B cell (primary cell): ENCODE data around the gene TET2. TPM values are rescaled to one million over a fixed set of nuclear protein-coding genes. Genes with fewer than 3 reads are reported as not detected.

Experiments
- ATAC-seq: fragments of 200-7000 bp; cut with Tn5 transposase; one replicate; pipeline ENCODE4 v1.10.0; 2021; ENCODE audit warnings: low read depth, mild to moderate bottlenecking, moderate number of reproducible peaks, moderate library complexity
- CTCF ChIA-PET: fragments of 350-600 bp; sonication (Branson Sonifier 250); formaldehyde crosslinking; loops from one replicate; lab custom pipeline; 2021; ENCODE audit warnings: antibody characterized with exemption, inconsistent platforms; lab: Charles Lee
- POLR2A ChIA-PET: fragments of 350-600 bp; sonication (Branson Sonifier 250); formaldehyde crosslinking; loops from one replicate; lab custom pipeline; 2021; ENCODE audit warnings: antibody characterized with exemption; lab: Charles Lee
- DNase-seq: peaks from one replicate; pipeline ENCODE4 v3.0.0; 2013
- H2AFZ ChIP-seq: 2 replicates; pipeline ENCODE4 v1.6.1; 2012; ENCODE audit warnings: mild to moderate bottlenecking, low read depth, low read length; ENCODE audit not compliant: insufficient read depth, poor library complexity, severe bottlenecking
- H3K27ac ChIP-seq, 2 donors: 1 replicate in 1 of 2; 2 replicates in 1 of 2; pipeline ENCODE4 v1.5.1; 2012 to 2013; ENCODE audit warnings: low read length in 2 of 2, mild to moderate bottlenecking in 2 of 2, moderate library complexity in 1 of 2
- H3K27me3 ChIP-seq, 4 experiments: fragments of 200-600 bp in 1 of 4; sonication (generic) in 1 of 4; replicated peaks in 1 of 4; 1 replicate in 2 of 4; 2 replicates in 2 of 4; pipeline versions ENCODE4 v1.6.1 to v1.7.0; 2013 to 2016; ENCODE audit warnings: low read length in 3 of 4, mild to moderate bottlenecking in 2 of 4, mixed read lengths in 1 of 4, moderate library complexity in 1 of 4; ENCODE audit not compliant: insufficient read depth in 4 of 4, control insufficient read depth in 3 of 4; ENCODE audit errors: control extremely low read depth in 1 of 4
- H3K36me3 ChIP-seq, 2 experiments: replicated peaks in 1 of 2; 1 replicate in 1 of 2; 2 replicates in 1 of 2; pipeline versions ENCODE4 v1.6.1 to v1.7.1; 2013; ENCODE audit warnings: low read length in 1 of 2; ENCODE audit not compliant: insufficient read depth in 2 of 2, control insufficient read depth in 1 of 2; ENCODE audit errors: control extremely low read depth in 1 of 2, extremely low read depth in 1 of 2
- H3K4me1 ChIP-seq, 2 donors: fragments of 200-600 bp in 1 of 2; sonication (generic) in 1 of 2; 1 replicate in 1 of 2; 2 replicates in 1 of 2; pipeline versions ENCODE4 v1.5.1 to v1.6.1; 2013 to 2017; ENCODE audit warnings: low read length in 2 of 2; ENCODE audit not compliant: control insufficient read depth in 2 of 2, insufficient read depth in 2 of 2
- H3K4me2 ChIP-seq: replicated peaks from 2 replicates; pipeline ENCODE3; 2012; ENCODE audit warnings: mild to moderate bottlenecking, low read depth, low read length; ENCODE audit not compliant: poor library complexity, severe bottlenecking
- H3K4me3 ChIP-seq, 5 experiments: fragments of 200-600 bp in 1 of 5; sonication (generic) in 1 of 5; 1 replicate in 3 of 5; 2 replicates in 2 of 5; pipeline versions ENCODE4 v1.5.1 to v1.7.0; 2011 to 2016; ENCODE audit warnings: low read length in 4 of 5, mild to moderate bottlenecking in 4 of 5, low read depth in 2 of 5, control low read depth in 1 of 5, moderate library complexity in 1 of 5; ENCODE audit not compliant: insufficient read depth in 1 of 5; ENCODE audit errors: control extremely low read depth in 1 of 5, extremely low read depth in 1 of 5
- H3K79me2 ChIP-seq: fragments of 200-600 bp; sonication (generic); one replicate; pipeline ENCODE4 v1.6.0; 2016; ENCODE audit warnings: low read length; ENCODE audit not compliant: control insufficient read depth, insufficient read depth
- H3K9ac ChIP-seq: fragments of 200-600 bp; sonication (generic); 2 replicates; pipeline ENCODE4 v1.6.1; 2017; ENCODE audit warnings: mild to moderate bottlenecking, low read length, moderate library complexity
- H3K9me3 ChIP-seq, 3 donors: one replicate each; pipeline versions ENCODE4 v1.6.1 to v1.7.1; 2013; ENCODE audit warnings: low read length in 2 of 3; ENCODE audit not compliant: control insufficient read depth in 2 of 3, insufficient read depth in 1 of 3; ENCODE audit errors: control extremely low read depth in 1 of 3
- H4K20me1 ChIP-seq: 2 replicates; pipeline ENCODE4 v1.6.0; 2012; ENCODE audit warnings: mild to moderate bottlenecking, low read length; ENCODE audit not compliant: insufficient read depth, control insufficient read depth, poor library complexity, severe bottlenecking
- H3K27ac Mint-ChIP-seq: one replicate; pipeline ENCODE4 v1.8.0; 2021; ENCODE audit warnings: mixed read lengths
- H3K27me3 Mint-ChIP-seq: one replicate; pipeline ENCODE4 v1.8.0; 2021; ENCODE audit warnings: mixed read lengths
- H3K4me1 Mint-ChIP-seq: one replicate; pipeline ENCODE4 v1.8.0; 2021; ENCODE audit warnings: mixed read lengths
- H3K4me3 Mint-ChIP-seq: one replicate; pipeline ENCODE4 v1.8.0; 2021; ENCODE audit warnings: mixed read lengths
- H3K9me3 Mint-ChIP-seq: one replicate; pipeline ENCODE4 v1.8.0; 2022; ENCODE audit warnings: mixed read lengths; ENCODE audit not compliant: insufficient read depth
- CTCF ChIP-seq: fragments of 200-600 bp; IDR thresholded peaks from one replicate; pipeline ENCODE4 v1.8.0; 2022; ENCODE audit warnings: antibody characterized with exemption, mild to moderate bottlenecking
- EZH2 ChIP-seq: IDR thresholded peaks from 2 replicates; pipeline ENCODE4 v1.6.1; 2012; ENCODE audit warnings: borderline replicate concordance, low read depth, mild to moderate bottlenecking, moderate library complexity, low read length; ENCODE audit not compliant: insufficient read depth, poor library complexity, severe bottlenecking
- WGBS: methylation state at CpG from one replicate; pipeline ENCODE4 v1.1.5; 2013; ENCODE audit warnings: missing lambda C conversion rate; ENCODE audit not compliant: insufficient coverage; 5-methylcytosine and 5-hydroxymethylcytosine counted together
- intact Hi-C: fragments of 100-400 bp; cut with micrococcal nuclease; formaldehyde crosslinking; loops from one replicate; pipeline ENCODE4 v1.10.0; 2022
- polyA plus RNA-seq: library from polyadenylated mRNA; depleted of rRNA; stranded (reverse); fragments of >200 nt; gene quantifications from 2 replicates; pipeline ENCODE4 v1.2.3, GENCODE V29; 2012
- total RNA-seq, 2 donors: library from RNA; stranded (reverse); fragments of 120-200 nt in 1 of 2; gene quantifications; 1 replicate in 1 of 2; 2 replicates in 1 of 2; pipeline versions ENCODE4 v1.2.3 to v1.2.4, GENCODE V29; 2013 to 2022

Gene TET2
- total and polyA plus RNA-seq, 2 donors (not counting 1 experiment from before 2014, with no cell fraction given) = 7.1 to 56.8 TPM

- H3K36me3 ChIP-seq = no peaks in the 10 kb centered on the region
- H3K9me3 Mint-ChIP-seq = peaks cover 15% of the 10 kb centered on the region
- no peaks in the 10 kb centered on the region for H3K79me2 ChIP-seq
- H2AFZ ChIP-seq = no peak overlapping the region
- no peak overlapping the region for H3K4me3 ChIP-seq
- TF ChIP-seq CTCF (no peak), EZH2 (no peak)
- peaks cover 0 to 6% (median 0%) of the 10 kb centered on the region in 3 donors for H3K9me3 ChIP-seq
- no peaks in the 10 kb centered on the region for H3K27me3 ChIP-seq
- no peak overlapping the region for H3K27ac ChIP-seq
- no peak for DNase-seq
- no peaks in the 10 kb centered on the region for H3K27me3 Mint-ChIP-seq
- intact Hi-C loops = no loop called here
- H3K27ac Mint-ChIP-seq = no peak overlapping the region
- POLR2A ChIA-PET = no interaction called here
- CTCF ChIA-PET = no interaction called here
- H3K4me1 ChIP-seq = peaks cover 3 to 11% of the 10 kb centered on the region in 2 donors
- ATAC-seq = no peak
- no peak overlapping the region for H3K9ac ChIP-seq
- H3K4me1 Mint-ChIP-seq = peaks cover 22% of the 10 kb centered on the region
- no peaks in the 10 kb centered on the region for H4K20me1 ChIP-seq
- no peak overlapping the region for H3K4me3 Mint-ChIP-seq
- no peak overlapping the region for H3K4me2 ChIP-seq
These were observed 157.4 kb downstream of the TET2 start for GRCh38 chr4:105304085-105304484.

DNA sequence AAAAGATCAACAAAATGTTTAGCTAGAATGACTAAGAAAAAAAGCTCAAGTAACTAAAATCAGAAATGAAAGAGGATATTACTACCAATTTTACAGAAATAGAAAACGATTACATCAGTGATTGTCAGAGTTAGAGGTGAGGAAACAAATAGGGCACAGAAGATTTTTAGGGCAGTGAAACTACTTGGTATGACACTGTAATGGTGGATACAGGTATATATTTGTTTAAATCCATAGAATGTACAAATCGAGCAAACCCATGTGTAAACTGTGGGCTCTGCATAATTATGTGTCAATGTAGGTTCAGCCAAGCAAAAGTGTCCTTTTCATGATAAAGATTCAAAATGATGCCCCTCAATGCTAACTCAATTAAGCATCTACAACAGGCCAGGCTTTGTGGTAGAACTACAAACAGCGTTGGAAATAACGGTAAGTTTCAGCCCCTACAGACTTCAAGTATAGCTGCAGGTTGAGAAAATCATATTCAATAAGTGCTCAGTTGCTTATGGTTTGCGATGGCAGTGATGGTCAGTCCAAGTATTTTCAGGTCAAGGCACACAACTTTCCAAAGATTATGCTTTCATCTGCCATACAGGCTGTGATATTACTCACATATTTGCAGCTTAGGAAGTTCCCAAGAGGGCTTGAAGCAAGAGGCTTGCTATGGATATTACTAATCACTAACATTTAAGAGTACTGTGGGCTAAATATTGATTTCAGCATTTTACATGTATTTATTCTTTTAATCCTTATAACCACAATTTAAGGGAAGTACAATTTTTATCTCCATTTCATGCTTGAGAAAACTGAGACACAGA is 158.6 kb downstream of the TET2 start:
- H3K27me3 ChIP-seq = no peaks in the 10 kb centered on the region
- no peak overlapping the region for H2AFZ ChIP-seq
- H3K27ac ChIP-seq = no peak overlapping the region
- H3K9ac ChIP-seq = no peak overlapping the region
- CTCF ChIA-PET = no interaction called here
- H3K9me3 ChIP-seq = peaks cover 0 to 6% (median 0%) of the 10 kb centered on the region in 3 donors
- WGBS = no CpG with 5 or more reads among the region's 5 CpGs
- ATAC-seq (no peak), DNase-seq (no peak)
- Mint-ChIP-seq H3K4me1 (peaks cover 22% of the 10 kb centered on the region), H3K9me3 (peaks cover 15% of the 10 kb centered on the region), H3K27me3 (no peaks in the 10 kb centered on the region), H3K27ac (no peak overlapping the region), H3K4me3 (no peak overlapping the region)
- no peaks in the 10 kb centered on the region for H3K36me3 ChIP-seq
- TF ChIP-seq EZH2 = no peak
- TF ChIP-seq CTCF = no peak
- H3K79me2 ChIP-seq = no peaks in the 10 kb centered on the region
- H3K4me3 ChIP-seq = no peak overlapping the region
- POLR2A ChIA-PET = no interaction called here
- H3K4me2 ChIP-seq = no peak overlapping the region
- peaks cover 3 to 11% of the 10 kb centered on the region in 2 donors for H3K4me1 ChIP-seq
- intact Hi-C loops = no loop called here
- H4K20me1 ChIP-seq = no peaks in the 10 kb centered on the region
